Measurements from ENCODE around the gene DHX29. TPM values are rescaled to one million over a fixed set of nuclear protein-coding genes. Genes with fewer than 3 reads are reported as not detected.

The DHX29 gene
- total RNA-seq, 1 experiment from 2014 or later: 24.3 TPM

DNA sequence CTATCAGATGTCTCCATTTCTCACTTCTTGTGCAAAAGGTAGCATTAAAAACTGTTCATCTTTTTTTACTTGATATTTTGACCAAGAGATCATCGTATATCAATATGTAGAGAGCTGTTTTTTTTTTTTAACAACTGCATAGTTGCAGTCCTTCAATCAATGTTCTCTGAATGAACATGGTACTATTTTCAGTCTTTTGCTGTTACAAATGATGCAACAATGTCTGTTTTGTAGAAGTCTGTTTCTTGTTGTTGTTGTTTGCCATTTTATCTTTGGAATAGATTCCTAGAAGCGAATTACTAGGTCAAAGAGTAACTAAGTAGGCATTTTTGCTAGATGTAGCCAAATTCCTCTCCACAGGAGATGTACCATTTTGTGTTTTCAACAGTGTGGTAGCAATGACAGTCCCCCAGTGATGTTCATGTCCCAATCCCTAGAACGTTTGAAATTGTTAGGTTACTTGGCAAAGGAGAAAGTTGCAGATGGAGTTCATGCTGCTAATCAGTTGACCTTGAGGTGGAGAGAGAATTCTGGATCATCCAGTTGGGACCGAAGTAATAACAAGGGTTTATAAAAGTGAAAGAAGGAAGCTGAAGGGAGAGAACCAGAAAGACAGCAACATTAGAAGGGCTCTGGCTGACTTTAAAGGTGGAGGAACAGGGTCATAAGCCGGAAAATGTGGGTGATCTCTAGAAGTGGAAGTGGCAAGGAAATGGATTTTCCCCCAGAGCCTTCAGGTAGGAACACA is 6.5 kb upstream of the DHX29 start:
- ChIA-PET POLR2A (no interaction called here), RAD21 (ENCODE audit: low non-redundant PET in 1 of 2, low total read pairs in 2 of 2, uncharacterized antibody in 2 of 2, unreplicated experiment in 2 of 2) (no interaction called here), CTCF (no interaction called here)
- BruUV-seq (replicated peaks): no TSS peak
- Histone ChIP-seq H3K9me3 (ENCODE audit: control insufficient read depth in 1 of 2, insufficient read depth in 1 of 2, low read depth in 1 of 2, low read length in 2 of 2) (no peaks in the 10 kb centered on the region), H3K27ac (ENCODE audit: low read depth, low read length) (no peak overlapping the region), H3K4me1 (ENCODE audit: control insufficient read depth in 1 of 2, insufficient read depth in 2 of 2, low read length in 2 of 2) (peaks cover 9 to 11% of the 10 kb centered on the region in 2 experiments; a peak in 3 of 4 replicates), H3K79me2 (ENCODE audit: insufficient read depth, low read length) (peaks cover 100% of the 10 kb centered on the region), H2AFZ (ENCODE audit: low read depth, low read length, poor library complexity, severe bottlenecking) (no peak overlapping the region), H4K20me1 (ENCODE audit: insufficient read depth) (peaks cover 32% of the 10 kb centered on the region; the same call in 1 of the 2 replicates), H3K9ac (ENCODE audit: low read length) (no peak overlapping the region), H3K9me2 (ENCODE audit: insufficient read depth) (no peaks in the 10 kb centered on the region), H3K36me3 (ENCODE audit: control insufficient read depth in 1 of 2, insufficient read depth in 2 of 2, low read length in 2 of 2) (peaks cover 0 to 6% of the 10 kb centered on the region in 2 experiments; a peak in 2 of 4 replicates), H3K27me3 (ENCODE audit: insufficient read depth, low read length) (no peaks in the 10 kb centered on the region), H3K4me2 (ENCODE audit: low read length) (no peak overlapping the region), H3K4me3 (replicated peaks in 1 of 2; ENCODE audit: low read depth in 1 of 2, low read length in 2 of 2) (no peak overlapping the region)
- TF ChIP-seq RAD21 (IDR thresholded peaks at IDR 0.05; ENCODE audit: low read depth) (no peak), JUND (IDR thresholded peaks at IDR 0.05) (no peak), ELF1 (IDR thresholded peaks at IDR 0.05; ENCODE audit: borderline replicate concordance, low read depth) (no peak), CBX3 (IDR thresholded peaks at IDR 0.05; ENCODE audit: low read depth) (no peak), POLR2AphosphoS5 (IDR thresholded peaks at IDR 0.05; ENCODE audit: low read depth, low read length) (no peak), ZNF274 (IDR thresholded peaks at IDR 0.05; ENCODE audit: low read depth, low read length) (no peak), SP1 (IDR thresholded peaks at IDR 0.05; ENCODE audit: low read depth) (no peak), SRF (IDR thresholded peaks at IDR 0.05; ENCODE audit: low read depth) (no peak), ZFX (IDR thresholded peaks at IDR 0.05) (no peak), EGR1 (IDR thresholded peaks at IDR 0.05; ENCODE audit: low read depth) (no peak), TCF7L2 (IDR thresholded peaks at IDR 0.05; ENCODE audit: borderline replicate concordance, extremely low read depth, insufficient read depth, insufficient read length) (no peak), EZH2phosphoT487 (IDR thresholded peaks at IDR 0.05; ENCODE audit: borderline replicate concordance) (no peak), EZH2 (IDR thresholded peaks at IDR 0.05) (no peak), CEBPB (IDR thresholded peaks at IDR 0.05; ENCODE audit: low read depth) (no peak)
- TF ChIP-seq, protein P1, sequence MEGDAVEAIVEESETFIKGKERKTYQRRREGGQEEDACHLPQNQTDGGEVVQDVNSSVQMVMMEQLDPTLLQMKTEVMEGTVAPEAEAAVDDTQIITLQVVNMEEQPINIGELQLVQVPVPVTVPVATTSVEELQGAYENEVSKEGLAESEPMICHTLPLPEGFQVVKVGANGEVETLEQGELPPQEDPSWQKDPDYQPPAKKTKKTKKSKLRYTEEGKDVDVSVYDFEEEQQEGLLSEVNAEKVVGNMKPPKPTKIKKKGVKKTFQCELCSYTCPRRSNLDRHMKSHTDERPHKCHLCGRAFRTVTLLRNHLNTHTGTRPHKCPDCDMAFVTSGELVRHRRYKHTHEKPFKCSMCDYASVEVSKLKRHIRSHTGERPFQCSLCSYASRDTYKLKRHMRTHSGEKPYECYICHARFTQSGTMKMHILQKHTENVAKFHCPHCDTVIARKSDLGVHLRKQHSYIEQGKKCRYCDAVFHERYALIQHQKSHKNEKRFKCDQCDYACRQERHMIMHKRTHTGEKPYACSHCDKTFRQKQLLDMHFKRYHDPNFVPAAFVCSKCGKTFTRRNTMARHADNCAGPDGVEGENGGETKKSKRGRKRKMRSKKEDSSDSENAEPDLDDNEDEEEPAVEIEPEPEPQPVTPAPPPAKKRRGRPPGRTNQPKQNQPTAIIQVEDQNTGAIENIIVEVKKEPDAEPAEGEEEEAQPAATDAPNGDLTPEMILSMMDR (IDR thresholded peaks at IDR 0.05 in 2 of 3, conservative IDR thresholded peaks at IDR 0.05 in 1 of 3; ENCODE audit: borderline replicate concordance in 1 of 3, insufficient read depth in 1 of 3, low read depth in 2 of 3, low read length in 2 of 3): no peak
- TF ChIP-seq, protein P2, sequence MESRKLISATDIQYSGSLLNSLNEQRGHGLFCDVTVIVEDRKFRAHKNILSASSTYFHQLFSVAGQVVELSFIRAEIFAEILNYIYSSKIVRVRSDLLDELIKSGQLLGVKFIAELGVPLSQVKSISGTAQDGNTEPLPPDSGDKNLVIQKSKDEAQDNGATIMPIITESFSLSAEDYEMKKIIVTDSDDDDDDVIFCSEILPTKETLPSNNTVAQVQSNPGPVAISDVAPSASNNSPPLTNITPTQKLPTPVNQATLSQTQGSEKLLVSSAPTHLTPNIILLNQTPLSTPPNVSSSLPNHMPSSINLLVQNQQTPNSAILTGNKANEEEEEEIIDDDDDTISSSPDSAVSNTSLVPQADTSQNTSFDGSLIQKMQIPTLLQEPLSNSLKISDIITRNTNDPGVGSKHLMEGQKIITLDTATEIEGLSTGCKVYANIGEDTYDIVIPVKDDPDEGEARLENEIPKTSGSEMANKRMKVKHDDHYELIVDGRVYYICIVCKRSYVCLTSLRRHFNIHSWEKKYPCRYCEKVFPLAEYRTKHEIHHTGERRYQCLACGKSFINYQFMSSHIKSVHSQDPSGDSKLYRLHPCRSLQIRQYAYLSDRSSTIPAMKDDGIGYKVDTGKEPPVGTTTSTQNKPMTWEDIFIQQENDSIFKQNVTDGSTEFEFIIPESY (IDR thresholded peaks at IDR 0.05; ENCODE audit: extremely low read depth, insufficient replicate concordance, low read length): no peak
- TF ChIP-seq, protein P3, sequence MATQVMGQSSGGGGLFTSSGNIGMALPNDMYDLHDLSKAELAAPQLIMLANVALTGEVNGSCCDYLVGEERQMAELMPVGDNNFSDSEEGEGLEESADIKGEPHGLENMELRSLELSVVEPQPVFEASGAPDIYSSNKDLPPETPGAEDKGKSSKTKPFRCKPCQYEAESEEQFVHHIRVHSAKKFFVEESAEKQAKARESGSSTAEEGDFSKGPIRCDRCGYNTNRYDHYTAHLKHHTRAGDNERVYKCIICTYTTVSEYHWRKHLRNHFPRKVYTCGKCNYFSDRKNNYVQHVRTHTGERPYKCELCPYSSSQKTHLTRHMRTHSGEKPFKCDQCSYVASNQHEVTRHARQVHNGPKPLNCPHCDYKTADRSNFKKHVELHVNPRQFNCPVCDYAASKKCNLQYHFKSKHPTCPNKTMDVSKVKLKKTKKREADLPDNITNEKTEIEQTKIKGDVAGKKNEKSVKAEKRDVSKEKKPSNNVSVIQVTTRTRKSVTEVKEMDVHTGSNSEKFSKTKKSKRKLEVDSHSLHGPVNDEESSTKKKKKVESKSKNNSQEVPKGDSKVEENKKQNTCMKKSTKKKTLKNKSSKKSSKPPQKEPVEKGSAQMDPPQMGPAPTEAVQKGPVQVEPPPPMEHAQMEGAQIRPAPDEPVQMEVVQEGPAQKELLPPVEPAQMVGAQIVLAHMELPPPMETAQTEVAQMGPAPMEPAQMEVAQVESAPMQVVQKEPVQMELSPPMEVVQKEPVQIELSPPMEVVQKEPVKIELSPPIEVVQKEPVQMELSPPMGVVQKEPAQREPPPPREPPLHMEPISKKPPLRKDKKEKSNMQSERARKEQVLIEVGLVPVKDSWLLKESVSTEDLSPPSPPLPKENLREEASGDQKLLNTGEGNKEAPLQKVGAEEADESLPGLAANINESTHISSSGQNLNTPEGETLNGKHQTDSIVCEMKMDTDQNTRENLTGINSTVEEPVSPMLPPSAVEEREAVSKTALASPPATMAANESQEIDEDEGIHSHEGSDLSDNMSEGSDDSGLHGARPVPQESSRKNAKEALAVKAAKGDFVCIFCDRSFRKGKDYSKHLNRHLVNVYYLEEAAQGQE (IDR thresholded peaks at IDR 0.05; ENCODE audit: low read depth): no peak
- TF ChIP-seq, protein P4, sequence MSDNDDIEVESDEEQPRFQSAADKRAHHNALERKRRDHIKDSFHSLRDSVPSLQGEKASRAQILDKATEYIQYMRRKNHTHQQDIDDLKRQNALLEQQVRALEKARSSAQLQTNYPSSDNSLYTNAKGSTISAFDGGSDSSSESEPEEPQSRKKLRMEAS (IDR thresholded peaks at IDR 0.05): no peak
- TF ChIP-seq, protein P5, sequence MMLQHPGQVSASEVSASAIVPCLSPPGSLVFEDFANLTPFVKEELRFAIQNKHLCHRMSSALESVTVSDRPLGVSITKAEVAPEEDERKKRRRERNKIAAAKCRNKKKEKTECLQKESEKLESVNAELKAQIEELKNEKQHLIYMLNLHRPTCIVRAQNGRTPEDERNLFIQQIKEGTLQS (IDR thresholded peaks at IDR 0.05): no peak
- DNase-seq (ENCODE audit: low read depth, low spot score) (no peak), ATAC-seq (no peak)
- intact Hi-C loops (cut with micrococcal nuclease): no loop called here

All from HCT116 (cell line).